GM12874 (cell line): ENCODE measurements around the gene CCDC9B.

Experiments used
- TF ChIP-seq, protein P1 (sequence below): IDR thresholded peaks from 2 replicates; pipeline ENCODE4 v1.5.1; 2011; ENCODE audit warnings: low read depth, mild to moderate bottlenecking, control low read depth, low read length, moderate library complexity; ENCODE audit not compliant: insufficient read depth

The CCDC9B gene

DNA sequence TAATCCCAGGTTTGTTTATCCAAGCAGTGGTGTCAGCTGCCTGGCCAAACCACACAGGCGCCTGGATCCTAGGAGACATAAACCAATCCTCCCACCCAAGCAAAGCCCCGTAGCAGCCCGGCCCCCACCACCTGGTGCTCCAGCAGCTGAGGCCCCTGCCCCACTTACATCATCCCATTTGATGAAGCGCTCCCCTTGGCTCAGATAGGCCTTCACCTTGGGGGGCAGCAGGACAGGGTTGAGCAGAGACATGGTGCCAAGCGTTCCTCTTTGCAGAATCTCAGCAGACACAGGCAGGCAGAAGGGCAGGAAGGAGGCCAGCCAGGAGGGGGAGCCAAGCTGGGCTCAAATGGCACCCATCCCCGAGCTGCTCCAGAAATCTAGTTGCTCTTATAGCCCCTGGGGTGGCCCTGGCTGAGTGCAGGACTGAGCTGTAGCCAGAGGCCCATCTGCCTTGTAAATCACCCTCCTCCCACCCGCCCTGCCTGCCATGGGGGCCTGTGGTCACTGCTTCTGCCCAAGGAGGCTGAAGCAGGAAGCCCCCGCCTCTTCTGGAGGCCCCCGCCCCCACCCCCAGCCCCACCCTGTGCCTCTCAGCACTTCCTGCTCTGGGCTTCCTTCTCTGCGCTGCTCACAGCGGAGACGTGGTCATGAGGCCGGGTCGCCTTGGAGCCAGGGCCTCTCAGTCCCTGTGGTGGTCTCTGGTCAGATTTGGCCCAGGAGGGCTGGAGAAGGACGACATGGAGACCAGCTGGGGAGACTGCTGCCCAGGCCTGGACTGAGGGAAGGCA lies 33.1 kb downstream of the CCDC9B start, which contains the start of gene PLCB2:
PLCB2 (minus strand) TSS at position 515 of the 791 bp plus-strand sequence; CDS start at position 252, 263 bp downstream.
- TF ChIP-seq, protein P1, sequence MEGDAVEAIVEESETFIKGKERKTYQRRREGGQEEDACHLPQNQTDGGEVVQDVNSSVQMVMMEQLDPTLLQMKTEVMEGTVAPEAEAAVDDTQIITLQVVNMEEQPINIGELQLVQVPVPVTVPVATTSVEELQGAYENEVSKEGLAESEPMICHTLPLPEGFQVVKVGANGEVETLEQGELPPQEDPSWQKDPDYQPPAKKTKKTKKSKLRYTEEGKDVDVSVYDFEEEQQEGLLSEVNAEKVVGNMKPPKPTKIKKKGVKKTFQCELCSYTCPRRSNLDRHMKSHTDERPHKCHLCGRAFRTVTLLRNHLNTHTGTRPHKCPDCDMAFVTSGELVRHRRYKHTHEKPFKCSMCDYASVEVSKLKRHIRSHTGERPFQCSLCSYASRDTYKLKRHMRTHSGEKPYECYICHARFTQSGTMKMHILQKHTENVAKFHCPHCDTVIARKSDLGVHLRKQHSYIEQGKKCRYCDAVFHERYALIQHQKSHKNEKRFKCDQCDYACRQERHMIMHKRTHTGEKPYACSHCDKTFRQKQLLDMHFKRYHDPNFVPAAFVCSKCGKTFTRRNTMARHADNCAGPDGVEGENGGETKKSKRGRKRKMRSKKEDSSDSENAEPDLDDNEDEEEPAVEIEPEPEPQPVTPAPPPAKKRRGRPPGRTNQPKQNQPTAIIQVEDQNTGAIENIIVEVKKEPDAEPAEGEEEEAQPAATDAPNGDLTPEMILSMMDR, result peak; percentile 70

DNA sequence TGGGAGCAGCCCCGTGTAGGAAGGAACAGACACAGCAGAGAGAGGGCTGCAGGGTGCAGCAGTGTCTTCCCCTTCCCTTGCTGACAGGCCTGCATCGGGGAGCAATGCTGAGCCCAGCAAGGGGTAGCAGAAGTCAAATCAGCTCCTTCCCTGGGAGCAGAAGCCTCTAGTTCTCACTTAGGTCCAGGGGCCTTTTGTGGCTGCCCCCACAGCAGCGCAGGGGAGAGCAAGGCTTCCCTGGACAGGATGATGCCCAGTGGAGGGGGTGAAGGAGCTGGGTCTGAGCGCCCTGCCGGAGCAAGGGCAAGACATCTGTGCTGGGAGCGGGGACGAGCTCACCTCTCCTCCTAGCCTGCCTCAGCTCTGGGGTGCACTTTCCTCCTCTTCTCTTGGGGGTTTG lies 33.8 kb downstream of the CCDC9B start:
- TF ChIP-seq, protein P1, result no peak

DNA sequence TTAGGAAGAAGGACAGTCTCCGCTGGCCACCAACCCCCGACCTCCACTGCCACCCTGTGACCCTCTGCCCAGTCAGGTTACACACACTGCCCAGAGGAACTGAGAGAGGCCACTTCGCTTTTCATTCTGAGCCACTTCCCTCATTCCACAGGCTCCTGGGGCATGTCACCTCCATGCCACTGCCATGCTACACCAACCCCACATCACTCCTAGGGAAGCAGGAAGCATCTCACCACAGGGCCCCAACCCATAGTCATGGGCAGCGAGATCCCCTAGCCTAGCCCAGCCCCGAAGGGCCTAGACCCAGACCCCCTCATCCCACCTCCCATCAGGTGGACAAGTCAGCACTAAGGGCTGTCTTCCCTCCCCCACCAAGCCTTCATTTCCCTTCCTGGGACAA lies 34.4 kb downstream of the CCDC9B start:
- TF ChIP-seq, protein P1, result no peak

DNA sequence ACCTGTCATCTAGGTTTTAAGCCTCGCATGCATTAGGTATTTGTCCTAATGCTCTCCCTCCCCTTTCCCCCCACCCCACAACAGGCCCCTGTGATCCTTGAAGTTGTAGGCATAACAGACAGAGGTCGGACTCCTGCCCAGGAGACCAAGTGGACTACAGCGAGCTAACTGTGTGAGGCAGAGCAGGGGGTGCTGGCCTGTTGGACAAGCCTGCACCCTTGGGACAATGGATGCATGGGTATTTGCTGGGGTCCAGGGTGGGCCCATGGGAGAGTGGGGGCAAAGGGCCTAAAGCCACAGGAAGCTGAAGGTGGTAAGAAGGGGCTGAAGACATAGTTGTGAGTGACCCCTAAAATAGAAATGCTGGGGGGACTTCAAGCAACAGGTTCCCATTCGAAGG lies 35.5 kb downstream of the CCDC9B start:
- TF ChIP-seq, protein P1, result no peak

DNA sequence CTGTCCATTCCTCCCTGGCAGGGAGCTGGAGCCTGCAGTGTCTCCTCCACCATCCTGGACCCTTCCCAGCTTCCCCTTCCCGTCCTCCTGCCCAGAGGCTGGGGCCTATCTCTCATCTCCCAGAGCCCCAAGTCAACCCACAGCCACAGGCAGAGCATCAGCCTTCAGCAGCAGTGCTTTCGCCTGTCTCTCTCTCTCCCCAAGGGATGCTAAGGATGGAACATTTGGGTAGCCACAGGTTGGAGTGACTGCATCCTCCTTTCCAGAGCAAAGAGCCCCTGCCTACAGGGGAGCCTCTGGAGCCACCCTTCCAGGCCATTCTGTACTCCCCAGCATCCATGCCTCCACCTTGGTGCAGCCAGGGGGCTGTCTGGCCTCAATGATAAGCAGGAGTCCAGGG lies 37.2 kb downstream of the CCDC9B start:
- TF ChIP-seq, protein P1, result no peak

DNA sequence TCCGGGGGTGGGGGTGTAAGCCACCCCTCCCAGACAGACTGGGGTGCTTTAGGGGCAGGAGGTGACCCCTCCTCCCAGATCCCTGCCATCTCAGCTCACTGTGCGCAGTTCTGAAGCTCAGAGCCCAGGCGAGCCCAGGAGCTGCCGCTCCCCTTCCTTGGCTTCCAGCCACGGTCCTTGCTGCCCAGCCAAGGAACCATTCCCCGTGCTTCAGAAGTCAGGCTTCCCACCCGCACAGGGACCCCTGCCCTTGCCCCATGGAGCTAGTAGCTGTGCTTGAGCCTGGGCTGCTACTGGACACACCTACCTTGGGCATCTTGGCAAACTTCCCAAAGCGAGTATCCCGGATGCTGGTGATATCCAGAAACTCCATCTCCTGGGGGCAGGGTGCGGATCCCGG lies 37.8 kb downstream of the CCDC9B start:
- TF ChIP-seq, protein P1, result no peak

DNA sequence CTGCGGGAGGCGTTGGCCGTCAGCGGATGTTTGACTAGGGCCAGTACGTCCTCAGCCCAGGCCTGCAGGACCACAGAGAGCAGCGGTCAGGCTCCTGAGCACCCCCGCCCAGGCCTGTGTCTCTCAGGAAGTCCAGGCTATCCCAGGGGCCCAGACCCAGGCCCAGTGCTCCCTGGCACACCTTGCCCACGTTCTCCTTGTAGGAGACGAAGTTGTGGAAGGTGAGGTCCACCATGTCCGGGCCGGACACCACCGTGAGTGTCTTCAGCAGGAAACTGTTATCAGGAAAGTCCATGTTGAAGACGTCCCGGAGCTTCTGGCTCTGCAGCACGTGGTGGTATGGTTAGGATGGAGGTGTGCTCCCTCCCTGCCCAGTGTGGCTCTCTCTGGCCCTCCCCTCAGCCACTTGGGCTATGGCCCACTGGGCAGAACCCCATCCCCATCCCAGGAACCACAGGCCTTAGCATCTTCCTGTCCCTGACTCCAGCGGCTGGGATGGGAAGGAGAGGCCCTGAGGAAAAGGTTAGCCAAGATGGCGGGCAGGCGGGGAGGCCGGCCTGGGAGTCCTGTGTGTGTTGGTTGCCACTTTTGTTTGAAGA lies 38.4 kb downstream of the CCDC9B start:
- TF ChIP-seq, protein P1, result no peak
